A673 (cell line): ENCODE results near the gene MRTFA. TPM values are rescaled to one million over a fixed set of nuclear protein-coding genes. Genes with fewer than 3 reads are reported as not detected.

Source experiments
- BruUV-seq: library from RNA; stranded (reverse); fragments of 400-500 nt; replicated peaks from 2 replicates; lab custom pipeline; 2021; lab: Mats Ljungman, UMichigan
- CTCF ChIA-PET: fragments of 300-600 bp; sonication (Branson Sonifier 250); formaldehyde crosslinking; loops from one replicate; lab custom pipeline; 2022; ENCODE audit warnings: antibody characterized with exemption; lab: Charles Lee
- POLR2A ChIA-PET: fragments of 300-600 bp; sonication (Branson Sonifier 250); formaldehyde crosslinking; loops from one replicate; lab custom pipeline; 2022; ENCODE audit warnings: antibody characterized with exemption; ENCODE audit not compliant: low non-redundant PET; lab: Charles Lee
- DNase-seq: peaks from one replicate; pipeline ENCODE4 v3.0.0-alpha.2; 2015; ENCODE audit warnings: low spot score
- H3K27ac ChIP-seq: fragments of 200-600 bp; sonication (generic); 2 replicates; pipeline ENCODE4 v1.5.1; 2016; ENCODE audit warnings: mixed run types, low read depth, mild to moderate bottlenecking, mixed read lengths, antibody characterized with exemption, low read length; ENCODE audit not compliant: poor library complexity, severe bottlenecking
- H3K27me3 ChIP-seq: fragments of 200-600 bp; sonication (generic); replicated peaks from 2 replicates; pipeline ENCODE4 v1.6.1; 2017; ENCODE audit warnings: mixed run types, low read depth, mild to moderate bottlenecking, mixed read lengths, antibody characterized with exemption, low read length; ENCODE audit not compliant: insufficient read depth, poor library complexity
- H3K36me3 ChIP-seq: fragments of 200-600 bp; sonication (generic); 2 replicates; pipeline ENCODE4 v1.6.1; 2016; ENCODE audit warnings: mixed run types, mild to moderate bottlenecking, mixed read lengths, antibody characterized with exemption, low read length; ENCODE audit not compliant: insufficient read depth, poor library complexity, severe bottlenecking
- H3K4me1 ChIP-seq: fragments of 200-600 bp; sonication (generic); 2 replicates; pipeline ENCODE4 v1.6.1; 2017; ENCODE audit warnings: mixed run types, mild to moderate bottlenecking, mixed read lengths, antibody characterized with exemption, low read length; ENCODE audit not compliant: insufficient read depth, poor library complexity, severe bottlenecking
- H3K4me3 ChIP-seq: fragments of 200-600 bp; sonication (generic); 2 replicates; pipeline ENCODE4 v1.5.1; 2016; ENCODE audit warnings: low read depth, mixed run types, mild to moderate bottlenecking, mixed read lengths, low read length; ENCODE audit not compliant: poor library complexity, severe bottlenecking
- H3K9me3 ChIP-seq: fragments of 200-600 bp; sonication (generic); 2 replicates; pipeline ENCODE4 v1.6.1; 2016; ENCODE audit warnings: mixed run types, low read depth, mild to moderate bottlenecking, mixed read lengths, antibody characterized with exemption, low read length; ENCODE audit not compliant: poor library complexity, severe bottlenecking
- EZH2 ChIP-seq: fragments of 200-600 bp; sonication (generic); IDR thresholded peaks from 2 replicates; pipeline ENCODE4 v1.6.1; 2017; ENCODE audit warnings: borderline replicate concordance, low read depth, mild to moderate bottlenecking, mixed read lengths, antibody characterized with exemption, low read length; ENCODE audit not compliant: poor library complexity, severe bottlenecking
- intact Hi-C: fragments of 100-400 bp; cut with micrococcal nuclease; formaldehyde crosslinking; loops from one replicate; pipeline ENCODE4 v1.10.0; 2022; ENCODE audit not compliant: unreplicated experiment
- total RNA-seq: library from RNA; stranded (reverse); gene quantifications from 2 replicates; pipeline ENCODE4 v1.2.3, GENCODE V29; 2021
- TF ChIP-seq, protein P1 (sequence below): fragments of 300-800, 200-600 bp; sonication (generic); conservative IDR thresholded peaks from 2 replicates; pipeline ENCODE4 v1.5.1; 2017; ENCODE audit warnings: low read depth, mild to moderate bottlenecking, antibody characterized with exemption, low read length, moderate library complexity, mixed read lengths

Gene MRTFA
- total RNA-seq, 1 experiment from 2014 or later = 35.8 TPM

DNA sequence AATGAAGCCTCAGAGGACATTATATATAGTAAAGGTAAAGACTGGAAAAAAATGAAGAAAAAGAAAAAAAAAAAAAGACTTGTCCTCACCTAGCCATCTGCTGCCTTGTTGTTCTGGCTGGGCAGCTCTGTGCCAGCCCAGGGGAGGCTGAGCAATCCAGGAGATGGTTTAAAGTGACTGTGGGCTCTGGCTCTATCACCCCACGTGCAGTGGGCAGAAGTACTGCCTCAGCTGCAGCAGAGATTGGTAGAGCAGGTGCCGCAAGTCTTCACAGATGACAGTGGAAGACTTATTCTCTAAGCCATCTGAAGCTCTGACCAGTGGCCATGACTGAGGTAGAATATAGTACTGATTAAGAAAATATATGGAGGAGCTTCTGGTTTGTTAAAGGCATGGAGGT is 203.9 kb downstream of the MRTFA start:
- Histone ChIP-seq H3K27ac (no peak overlapping the region), H3K4me1 (no peaks in the 10 kb centered on the region), H3K9me3 (no peaks in the 10 kb centered on the region), H3K4me3 (no peak overlapping the region), H3K27me3 (no peaks in the 10 kb centered on the region), H3K36me3 (no peaks in the 10 kb centered on the region)
- intact Hi-C loops = no loop called here
- ChIA-PET POLR2A (no interaction called here), CTCF (no interaction called here)
- no TSS peak for BruUV-seq
- TF ChIP-seq EZH2 = no peak
- TF ChIP-seq, protein P1, sequence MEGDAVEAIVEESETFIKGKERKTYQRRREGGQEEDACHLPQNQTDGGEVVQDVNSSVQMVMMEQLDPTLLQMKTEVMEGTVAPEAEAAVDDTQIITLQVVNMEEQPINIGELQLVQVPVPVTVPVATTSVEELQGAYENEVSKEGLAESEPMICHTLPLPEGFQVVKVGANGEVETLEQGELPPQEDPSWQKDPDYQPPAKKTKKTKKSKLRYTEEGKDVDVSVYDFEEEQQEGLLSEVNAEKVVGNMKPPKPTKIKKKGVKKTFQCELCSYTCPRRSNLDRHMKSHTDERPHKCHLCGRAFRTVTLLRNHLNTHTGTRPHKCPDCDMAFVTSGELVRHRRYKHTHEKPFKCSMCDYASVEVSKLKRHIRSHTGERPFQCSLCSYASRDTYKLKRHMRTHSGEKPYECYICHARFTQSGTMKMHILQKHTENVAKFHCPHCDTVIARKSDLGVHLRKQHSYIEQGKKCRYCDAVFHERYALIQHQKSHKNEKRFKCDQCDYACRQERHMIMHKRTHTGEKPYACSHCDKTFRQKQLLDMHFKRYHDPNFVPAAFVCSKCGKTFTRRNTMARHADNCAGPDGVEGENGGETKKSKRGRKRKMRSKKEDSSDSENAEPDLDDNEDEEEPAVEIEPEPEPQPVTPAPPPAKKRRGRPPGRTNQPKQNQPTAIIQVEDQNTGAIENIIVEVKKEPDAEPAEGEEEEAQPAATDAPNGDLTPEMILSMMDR = no peak
- DNase-seq = no peak

DNA sequence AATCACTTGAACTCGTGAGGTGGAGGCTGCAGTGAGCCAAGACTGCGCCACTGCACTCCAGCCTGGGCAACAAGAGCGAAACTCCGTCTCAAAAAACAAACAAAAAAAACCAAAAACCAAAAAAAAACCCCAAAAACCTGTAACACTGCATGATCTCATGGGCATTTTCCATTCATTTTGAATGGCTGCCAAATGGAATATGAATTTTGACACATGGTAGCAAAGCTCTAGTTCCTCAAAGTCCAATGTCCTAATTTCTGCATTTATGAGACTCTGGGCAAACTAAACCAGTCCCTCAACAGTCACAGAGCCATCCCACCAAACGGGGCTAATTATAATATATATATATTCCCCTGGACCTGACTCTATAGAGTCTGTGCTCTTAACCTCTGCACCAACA is 204.4 kb downstream of the MRTFA start:
- Histone ChIP-seq H3K9me3 (no peaks in the 10 kb centered on the region), H3K27ac (no peak overlapping the region), H3K4me3 (no peak overlapping the region), H3K27me3 (no peaks in the 10 kb centered on the region), H3K4me1 (no peaks in the 10 kb centered on the region), H3K36me3 (no peaks in the 10 kb centered on the region)
- TF ChIP-seq, protein P1 = no peak
- no peak for TF ChIP-seq EZH2
- no peak for DNase-seq
- no TSS peak for BruUV-seq
- CTCF ChIA-PET = no interaction called here
- intact Hi-C loops = no loop called here
- POLR2A ChIA-PET = no interaction called here

DNA sequence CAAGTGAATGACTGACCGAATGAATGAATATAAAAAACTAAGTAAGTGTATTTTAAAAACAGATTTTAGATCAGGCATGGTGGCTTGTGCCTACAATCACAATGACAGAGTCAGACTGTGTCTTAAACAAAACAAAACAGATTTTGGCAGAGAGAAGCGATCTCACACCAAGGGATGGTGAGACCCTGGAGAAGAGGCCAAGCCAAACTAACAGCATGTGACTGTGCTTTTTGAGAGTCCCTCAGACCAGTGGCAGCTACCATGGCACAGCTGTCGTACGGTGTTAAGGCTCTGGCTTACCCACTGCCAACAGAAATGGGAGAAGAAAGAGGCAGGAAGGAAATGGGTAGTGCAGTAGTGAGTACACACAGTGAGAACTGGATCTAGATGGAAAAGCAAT is 205.5 kb downstream of the MRTFA start:
- no peak for DNase-seq
- H3K9me3 ChIP-seq = no peaks in the 10 kb centered on the region
- no peaks in the 10 kb centered on the region for H3K27me3 ChIP-seq
- CTCF ChIA-PET = no interaction called here
- H3K4me3 ChIP-seq = no peak overlapping the region
- TF ChIP-seq EZH2 = no peak
- TF ChIP-seq, protein P1 = no peak
- intact Hi-C loops = no loop called here
- POLR2A ChIA-PET = no interaction called here
- no peaks in the 10 kb centered on the region for H3K36me3 ChIP-seq
- H3K4me1 ChIP-seq = no peaks in the 10 kb centered on the region
- no TSS peak for BruUV-seq
- H3K27ac ChIP-seq = no peak overlapping the region
